GM19023 (cell line): ENCODE results near the gene LIF.
"Not testable (repeated sequence)": the region's sequence is repeated elsewhere in the genome, so short reads cannot be mapped to it uniquely, and the experiment has no call there.

Source experiments
- ATAC-seq: cut with Tn5 transposase; IDR thresholded peaks from one replicate; pipeline ENCODE4 v1.9.1; 2021; ENCODE audit warnings: mild to moderate bottlenecking, moderate library complexity; ENCODE audit not compliant: unreplicated experiment

LIF gene

DNA sequence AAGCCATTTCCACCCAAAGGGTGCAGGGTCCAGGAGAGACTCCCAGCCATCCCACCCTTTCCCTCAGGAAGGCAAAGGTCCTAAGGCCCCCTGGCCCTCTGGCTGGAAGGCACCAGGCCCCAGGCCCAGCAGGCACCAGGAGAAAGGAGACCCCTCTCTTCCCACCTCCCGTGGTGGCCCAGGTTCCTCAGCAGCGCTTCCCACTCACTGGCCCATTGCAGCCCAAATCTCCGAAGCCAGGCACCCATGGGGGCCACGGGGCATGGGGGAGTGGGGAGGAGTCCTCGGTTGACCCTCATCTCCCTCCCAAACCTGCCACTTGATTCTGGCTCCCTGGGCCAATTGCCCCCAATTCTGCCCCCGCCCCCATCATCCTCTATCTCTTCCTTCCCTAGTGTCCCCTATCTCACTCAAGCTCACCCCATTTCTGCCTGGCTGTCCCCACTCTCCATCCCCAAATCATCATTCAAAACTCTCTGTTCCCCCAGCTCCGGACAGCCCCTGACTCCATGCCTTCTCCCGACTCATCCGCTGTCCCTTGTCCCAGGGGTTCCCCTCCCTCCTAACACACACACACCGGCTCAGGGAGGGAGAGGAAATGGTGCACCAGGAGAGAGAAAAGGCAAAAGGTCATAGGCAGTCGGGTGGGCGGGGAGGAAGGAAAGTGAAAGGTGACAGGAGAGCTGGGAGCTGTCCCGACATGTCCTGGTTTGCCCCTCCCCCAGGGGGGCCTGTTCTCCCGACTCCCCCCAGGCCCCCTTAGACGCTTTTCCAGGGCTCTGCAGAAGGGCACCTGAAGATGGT, 1.2 kb downstream of the LIF start:
- ATAC-seq: no peak

DNA sequence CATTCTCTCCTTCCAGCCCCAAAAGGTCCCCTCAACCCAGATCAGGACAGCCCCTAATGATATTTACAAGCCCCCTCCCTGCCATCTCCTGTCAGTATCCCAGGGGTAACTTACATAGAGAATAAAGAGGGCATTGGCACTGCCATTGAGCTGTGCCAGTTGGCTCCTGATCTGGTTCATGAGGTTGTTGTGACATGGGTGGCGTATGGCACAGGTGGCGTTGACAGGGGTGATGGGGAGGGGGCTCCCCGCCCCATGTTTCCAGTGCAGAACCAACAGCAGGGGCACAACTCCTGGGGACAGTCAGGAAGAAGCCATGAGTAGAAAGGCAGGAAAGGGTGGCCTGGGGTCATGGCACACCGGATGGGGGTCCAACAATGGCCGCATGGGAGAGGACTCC, 1.9 kb downstream of the LIF start:
- no peak for ATAC-seq

DNA sequence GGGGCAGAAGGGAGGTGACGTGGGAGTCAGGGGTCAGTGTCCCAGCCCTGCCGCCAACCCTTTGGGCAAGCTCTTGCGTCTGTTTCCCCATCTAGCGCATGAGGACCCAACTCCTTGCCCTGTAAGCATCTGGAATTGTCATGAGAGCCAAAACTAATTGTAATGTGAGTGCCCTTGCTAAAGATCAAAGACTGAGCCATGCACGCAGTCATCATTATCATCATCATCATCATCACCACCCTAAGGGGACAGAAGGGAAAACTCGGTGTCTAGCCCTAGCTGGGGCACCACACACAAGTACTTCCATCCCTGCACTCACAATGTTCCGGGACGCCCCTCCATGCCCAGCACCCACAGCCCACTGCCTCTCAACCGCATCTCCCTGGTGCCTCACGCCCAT, 2.5 kb downstream of the LIF start:
- no peak for ATAC-seq

DNA sequence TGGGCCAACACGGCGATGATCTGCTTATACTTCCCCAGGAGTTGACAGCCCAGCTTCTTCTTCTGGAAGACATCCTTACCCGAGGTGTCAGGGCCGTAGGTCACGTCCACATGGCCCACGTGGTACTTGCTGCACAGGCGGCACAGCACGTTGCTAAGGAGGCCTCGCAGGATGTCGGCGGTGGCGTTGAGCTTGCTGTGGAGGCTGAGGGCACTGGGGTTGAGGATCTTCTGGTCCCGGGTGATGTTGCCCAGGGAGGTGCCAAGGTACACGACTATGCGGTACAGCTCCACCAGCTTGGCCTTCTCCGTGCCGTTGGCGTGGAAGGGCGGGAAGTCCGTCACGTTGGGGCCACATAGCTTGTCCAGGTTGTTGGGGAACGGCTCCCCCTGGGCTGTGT, 2.9 kb downstream of the LIF start:
- ATAC-seq: no peak

DNA sequence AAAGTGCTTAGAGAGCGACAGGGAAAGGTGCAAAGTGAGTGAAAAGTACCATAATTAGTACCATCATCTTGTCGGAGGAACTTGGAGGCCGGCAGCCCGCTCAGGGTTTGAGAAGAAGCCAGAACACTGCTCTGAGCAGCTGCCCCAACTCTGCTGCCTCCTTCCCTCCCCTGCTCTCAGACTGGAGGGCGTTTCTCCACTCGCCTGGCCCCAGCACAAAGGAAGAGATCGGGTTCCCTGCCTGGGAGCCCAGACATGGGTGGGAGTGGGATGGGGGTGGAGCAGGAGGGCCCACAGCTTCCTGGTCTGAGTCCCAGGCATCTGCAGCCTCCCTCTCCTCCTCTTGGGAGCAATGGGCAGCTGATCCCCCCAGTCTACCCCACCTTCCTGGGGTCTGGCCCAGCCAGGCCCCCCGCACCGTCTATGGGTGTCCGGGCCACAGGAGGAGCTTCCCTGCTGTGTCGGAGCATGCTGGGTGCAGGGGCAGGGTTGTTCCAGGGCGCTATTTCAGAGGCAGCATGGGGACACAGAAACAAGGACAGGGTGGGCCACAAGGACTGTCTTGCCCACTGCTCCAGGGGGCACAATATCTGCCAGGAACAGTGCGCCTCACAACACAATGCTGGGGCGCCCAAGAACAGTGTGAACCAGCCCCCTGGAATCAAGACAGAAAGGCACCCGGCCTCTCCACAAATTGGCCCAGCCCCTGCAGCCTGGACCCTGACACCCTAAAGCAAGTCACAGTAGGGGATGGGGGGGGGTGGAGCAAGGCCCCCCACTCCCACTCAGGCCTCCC, 4.8 kb downstream of the LIF start:
- ATAC-seq: no peak

DNA sequence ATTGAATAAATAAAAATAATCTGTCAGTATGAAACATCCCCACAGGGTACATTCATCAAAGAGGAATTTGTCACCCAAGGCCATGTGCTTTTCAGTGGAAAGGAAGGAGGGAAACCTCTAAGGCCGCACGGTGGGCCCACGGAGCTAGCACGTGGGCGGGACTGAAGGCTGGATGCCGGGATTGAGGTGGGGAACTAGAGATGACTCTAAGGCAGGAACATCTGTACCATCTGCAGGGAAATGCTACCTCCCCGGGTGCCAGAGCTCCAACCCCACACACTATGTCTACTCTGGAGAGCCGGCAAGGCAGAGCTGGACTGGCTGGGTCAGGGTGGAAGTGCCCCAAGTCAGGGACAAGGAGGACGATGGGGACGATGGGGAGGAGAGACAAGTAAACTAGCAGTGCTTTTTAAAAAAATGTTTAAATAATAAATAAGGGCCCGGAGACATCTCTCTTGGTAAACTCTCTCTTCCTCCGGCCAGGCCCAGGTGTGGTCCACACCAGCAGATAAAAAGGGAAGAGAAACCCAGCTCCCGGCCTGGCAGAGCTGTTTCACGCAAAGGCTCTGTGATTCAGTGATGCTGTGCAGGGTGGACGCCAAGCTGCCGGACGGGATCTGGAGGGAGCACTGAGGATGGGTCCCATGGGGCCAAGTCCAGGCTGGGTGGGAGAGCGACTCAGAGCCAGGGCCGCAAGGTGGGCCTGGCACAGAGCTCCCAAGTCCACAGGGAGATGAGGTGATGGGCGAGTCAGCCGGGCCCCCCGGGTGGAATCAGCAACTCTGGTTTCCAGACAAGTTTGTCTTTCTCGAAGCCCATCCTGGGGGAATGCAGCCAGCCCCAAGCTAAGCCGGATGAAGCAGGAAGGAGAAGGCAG, 5.8 kb downstream of the LIF start:
- no peak for ATAC-seq

DNA sequence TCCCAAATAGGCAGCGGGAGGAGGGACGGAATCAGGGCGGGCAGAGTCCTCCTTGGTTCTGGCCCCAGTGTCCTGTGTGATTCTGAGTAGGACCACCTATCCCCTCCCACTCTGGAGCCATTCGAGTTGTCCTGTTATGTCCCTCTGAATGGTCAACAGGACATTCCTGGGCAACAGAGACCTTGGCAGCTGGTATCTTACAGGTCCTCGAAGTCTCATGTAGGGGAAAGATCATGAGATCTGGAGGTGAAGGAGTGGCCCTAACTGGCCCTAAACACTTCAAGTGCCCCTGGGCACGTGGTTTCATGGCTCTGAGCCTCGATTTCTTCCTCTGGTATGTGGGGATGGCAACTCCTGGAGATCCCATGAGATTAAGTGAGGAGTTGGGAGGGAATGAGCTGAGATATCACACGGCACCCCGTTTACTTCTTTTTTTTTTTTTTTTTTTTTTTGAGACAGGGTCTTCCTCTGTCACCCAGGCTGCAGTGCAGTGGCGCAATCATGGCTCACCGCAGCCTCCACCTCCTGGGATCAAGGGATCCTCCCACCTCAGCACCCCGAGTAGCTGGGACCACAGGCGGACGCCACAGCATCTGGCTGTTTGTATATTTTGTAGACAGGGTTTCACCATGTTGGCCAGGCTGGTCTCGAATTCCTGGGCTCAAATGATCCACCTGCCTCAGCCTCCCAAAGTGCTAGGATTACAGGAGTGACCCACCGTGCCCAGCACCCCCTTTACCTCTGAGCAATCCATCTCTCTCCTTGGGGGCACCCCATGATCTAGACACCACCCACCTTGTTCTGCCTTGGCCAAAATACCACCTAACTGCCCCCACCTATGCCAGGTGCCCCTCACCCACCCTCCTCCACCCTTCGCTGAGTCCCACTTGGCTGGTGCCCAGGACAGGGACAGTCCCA, 6.8 kb downstream of the LIF start:
- no peak for ATAC-seq

DNA sequence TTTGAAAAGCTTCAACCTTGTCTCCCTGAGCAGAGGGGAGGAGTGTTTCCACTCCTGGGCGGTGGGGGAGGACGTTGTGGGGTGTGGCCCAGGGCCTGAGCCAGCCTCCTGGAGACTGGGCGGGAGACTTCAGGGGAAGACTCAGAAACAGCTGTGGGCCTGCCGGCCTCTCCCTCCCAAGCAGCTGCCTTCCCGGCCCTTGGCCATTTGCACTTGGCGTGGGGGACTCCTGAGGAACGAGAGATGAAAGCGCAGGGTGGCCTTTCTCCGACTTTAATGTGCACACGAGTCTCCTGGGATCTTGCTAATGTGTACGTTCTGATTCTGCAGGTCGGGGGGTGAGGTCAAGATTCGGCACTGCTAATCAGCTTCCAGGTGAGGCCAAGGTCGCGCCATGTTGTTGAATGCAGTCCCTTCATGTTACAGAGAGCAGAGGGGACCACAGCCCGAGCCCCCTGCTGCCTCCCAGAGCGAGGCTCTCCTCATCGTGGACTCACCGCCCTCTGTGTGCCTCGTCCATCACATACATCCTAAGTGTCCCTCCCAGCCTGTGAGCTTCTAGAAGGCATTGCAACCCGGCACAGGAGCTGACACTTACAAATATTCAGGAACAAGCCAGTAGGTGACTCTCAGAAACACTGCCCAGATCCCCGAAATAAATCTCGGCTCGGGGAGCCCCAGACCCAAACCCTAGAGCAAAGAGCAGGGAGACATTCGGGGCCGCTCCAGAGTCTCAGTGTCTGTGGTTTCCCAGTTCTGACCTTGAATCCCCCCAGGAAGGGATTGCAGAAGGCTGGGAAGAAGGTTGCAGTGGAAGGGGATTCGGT, 7.7 kb downstream of the LIF start:
- no peak for ATAC-seq

DNA sequence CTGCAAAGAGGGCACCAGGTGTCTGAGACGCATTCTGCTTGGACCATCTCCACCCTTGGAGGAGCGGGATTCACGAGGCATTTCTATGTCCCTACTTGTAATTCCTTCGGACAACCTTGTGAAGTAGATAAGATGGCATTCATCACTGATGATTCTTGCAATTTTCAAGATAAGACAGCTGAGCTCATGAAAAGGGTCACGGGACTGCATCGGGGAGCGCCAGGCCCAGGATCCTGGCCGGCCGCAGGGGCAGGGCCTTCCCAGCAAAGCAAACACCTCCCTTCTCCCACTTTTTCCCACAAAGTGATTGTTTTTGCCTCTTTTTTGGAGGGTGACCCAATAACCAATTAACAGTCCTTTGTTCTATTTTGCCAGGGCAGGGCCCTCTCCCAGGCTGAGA, 8.4 kb downstream of the LIF start:
- ATAC-seq: no peak

DNA sequence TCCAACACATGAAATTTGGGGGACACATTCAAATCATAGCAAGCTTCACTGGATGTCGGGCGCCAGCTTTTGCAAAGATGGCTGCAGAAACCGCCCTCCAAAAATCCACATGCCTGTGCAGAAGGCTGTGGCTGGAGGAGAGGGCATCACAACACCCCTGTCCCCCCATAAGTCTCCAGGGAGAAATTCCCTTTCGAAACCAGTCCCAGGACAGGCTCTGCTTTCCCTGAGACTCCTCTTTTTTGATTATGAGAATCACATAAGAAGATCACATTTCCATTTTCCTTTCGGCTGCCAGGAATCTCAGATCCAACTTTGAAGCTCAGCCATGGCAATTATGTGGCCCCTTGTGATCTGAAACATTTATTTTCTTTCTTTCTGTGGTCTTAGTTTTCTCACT, 9.7 kb downstream of the LIF start:
- ATAC-seq: no peak

DNA sequence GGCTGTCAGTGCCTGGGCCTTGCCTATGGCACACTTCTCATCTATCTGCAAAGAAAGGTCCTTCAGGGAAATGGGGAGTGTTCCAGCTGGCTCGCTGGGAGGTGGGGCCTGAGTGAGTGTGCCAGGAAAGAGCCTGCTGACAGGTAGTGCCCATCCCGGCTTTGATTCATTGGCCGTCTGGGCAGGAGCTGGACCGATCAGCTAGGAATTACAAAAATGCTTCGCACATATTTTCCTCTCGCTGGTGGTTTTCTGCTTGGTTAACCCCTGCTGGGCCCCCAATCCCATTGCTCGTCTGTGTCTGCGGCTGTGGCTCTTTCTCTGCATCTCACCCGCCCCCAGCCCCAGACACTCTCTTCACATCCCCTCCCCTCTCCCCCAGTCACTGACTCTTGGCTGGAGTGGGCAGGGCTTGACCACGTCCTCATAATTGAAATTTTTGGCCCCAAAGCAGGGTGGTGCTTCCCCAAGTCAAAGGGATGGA, 10.8 kb downstream of the LIF start:
- no peak for ATAC-seq

DNA sequence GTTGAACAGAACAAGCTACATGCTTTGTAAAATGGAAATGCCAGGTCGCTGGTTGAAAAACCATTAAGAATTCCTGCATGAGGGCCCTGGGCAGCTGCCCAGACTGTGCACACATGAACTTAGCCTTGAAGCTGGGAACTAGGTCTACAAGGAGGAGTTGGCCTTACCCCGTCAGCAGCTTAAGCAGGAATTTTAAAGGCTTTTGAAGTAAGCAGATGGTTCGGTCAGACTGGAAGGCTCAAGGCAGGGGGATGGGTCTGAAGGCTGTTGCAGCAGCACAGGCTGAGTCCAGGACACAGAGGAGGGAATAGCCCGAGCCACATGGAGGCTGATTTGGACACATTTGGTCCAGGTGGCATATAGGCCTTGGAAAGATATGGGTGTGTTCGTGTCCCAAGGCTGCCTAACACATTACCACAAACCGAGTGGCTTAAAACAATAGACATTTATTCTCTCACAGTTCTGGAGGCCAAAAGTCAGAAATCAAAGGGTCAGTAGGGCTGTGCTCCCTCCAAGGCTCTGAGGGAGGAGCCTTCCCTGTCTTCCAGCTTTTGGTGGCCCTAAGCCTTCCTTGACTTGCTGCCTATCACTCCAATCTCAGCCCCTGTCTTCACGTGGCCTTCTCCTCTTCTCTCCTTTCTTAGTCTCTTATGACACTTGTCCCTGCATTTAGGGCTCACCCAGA, 11.6 kb downstream of the LIF start:
- no peak for ATAC-seq

DNA sequence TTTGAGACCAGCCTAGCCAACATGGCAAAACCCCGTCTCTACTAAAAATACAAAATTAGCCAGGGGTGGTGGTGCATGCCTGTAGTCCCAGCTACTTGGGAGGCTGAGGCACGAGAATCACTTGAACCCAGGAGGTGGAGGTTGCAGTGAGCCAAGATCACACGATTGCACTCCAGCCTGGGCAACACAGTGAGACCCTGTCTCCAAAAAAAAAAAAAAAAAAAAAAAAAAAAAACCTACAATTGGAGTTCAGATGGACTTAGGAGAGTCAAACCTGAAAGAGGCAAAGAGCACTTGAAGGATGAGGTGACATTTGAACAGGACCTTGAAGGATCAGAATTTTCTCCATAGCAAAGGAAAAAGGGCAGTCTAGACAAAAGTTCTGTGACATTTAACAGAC, 12.2 kb downstream of the LIF start:
- ATAC-seq: not testable (repeated sequence)

DNA sequence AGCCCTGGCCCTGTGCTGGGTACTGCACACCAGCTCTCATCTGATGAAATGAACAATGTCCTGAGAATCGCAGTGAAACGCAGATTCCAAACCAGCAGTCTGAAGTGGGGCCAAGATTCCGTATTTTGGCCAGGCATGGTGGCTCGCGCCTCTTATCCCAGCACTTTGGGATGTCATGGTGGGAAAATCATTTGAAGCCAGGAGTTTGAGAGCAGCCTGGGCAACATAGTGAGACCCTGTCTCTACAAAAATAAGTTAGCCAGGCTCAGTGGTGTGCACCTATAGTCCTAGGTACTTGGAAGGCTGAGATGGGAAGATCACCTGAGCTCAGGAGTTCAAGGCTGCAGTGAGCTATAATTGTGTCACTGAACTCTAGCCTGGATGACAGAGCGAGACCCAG, 13.0 kb downstream of the LIF start:
- ATAC-seq: no peak

DNA sequence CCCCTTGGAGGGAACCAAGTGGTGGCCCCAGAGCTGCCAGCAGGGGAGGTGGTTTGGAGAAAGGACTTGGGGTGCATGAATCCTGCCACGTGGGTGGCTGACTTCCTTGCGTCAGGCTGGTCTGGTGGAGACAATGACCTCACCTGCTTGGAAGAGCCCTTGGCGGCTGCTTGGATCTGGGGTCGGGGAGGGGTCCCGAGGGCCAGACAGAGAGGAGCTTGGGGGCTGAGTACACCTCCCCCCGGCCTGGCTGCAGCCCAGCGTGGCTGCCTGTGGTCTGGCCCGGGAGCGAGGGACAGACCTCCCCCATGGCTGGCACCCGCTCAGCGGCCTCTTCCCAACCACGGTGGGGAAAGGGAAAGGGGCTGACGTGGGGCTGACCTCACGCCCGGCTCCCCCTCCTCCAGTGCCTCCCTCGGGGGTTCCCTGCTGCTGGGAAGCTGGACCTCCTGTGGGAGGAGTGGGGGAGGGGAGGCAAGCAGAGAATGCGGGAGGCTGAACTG, 13.8 kb downstream of the LIF start:
- ATAC-seq: no peak

DNA sequence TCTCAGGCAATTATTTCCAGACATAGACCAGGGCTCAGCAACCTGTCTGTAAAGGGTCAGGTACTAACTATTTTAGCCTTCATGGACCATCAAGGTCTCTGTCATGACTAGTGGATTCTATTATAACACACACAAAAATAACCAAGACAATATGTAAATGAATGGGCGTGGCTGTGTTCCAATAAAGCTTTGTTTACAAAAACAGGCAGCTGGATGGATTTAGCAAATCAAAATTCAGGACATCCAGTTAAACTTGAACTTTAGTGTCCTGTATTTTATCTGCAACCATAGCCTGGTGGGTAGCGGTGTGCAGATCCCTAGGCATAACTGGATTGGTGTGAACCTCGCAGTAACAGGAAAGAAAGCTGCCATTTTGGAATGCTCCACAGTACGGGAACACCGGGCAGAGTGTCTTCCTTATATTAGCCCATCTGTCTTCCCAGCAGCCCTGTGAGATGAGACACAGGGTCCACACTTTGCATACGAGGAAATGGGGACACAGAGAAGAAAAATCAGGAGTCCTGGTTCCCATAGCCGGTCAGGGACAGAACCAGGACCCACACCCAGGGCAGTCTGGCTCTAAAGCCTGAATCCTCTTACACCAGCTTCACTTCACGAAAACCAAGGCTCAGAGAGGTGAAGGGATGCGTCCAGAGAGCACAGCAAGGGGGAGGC, 15.6 kb downstream of the LIF start:
- ATAC-seq: no peak

DNA sequence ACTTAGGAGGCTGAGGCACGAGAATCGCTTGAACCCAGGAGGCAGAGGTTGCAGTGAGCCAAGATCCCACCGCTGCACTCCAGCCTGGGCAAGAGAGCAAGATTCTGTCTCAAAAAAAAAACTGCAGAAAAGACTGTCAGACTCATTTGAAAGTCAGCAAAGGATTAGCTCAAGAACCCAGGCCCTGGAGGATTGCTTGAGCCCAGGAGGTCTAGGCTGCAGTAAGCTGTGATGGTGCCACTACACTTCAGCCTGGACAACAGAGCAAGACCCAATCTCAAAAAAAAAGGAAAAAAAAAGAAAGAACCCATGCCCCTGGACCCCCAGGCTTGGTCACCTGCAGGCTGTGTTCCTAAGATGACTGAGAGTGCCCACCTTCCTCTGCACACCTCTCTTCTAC, 16.2 kb downstream of the LIF start:
- ATAC-seq: no peak
